Pancreas (tissue), 10 donors: Measurements from ENCODE around the gene C6orf47. TPM values are rescaled to one million over a fixed set of nuclear protein-coding genes. Genes with fewer than 3 reads are reported as not detected.

Experiments used
- ATAC-seq, 4 donors: fragments of 200-7000 bp; cut with Tn5 transposase; one replicate each; pipeline versions ENCODE4 v1.8.0 to v1.9.1; 2020; ENCODE audit warnings: mild to moderate bottlenecking in 4 of 4, moderate library complexity in 4 of 4
- DNase-seq, 6 donors: peaks; one replicate each; pipeline ENCODE4 v3.0.0-alpha.2; 2020
- FAIRE-seq: peaks from 2 replicates; lab custom pipeline; 2012; peaks lifted over from hg19 to GRCh38; lab: Jason Lieb, UNC
- H3K27ac ChIP-seq, 4 donors: fragments of 200-600 bp; sonication (generic); 1 replicate in 3 of 4; 2 replicates in 1 of 4; pipeline versions ENCODE4 v1.5.0 to v1.8.0; 2020
- H3K27me3 ChIP-seq, 4 donors: fragments of 200-600 bp; one replicate each; pipeline ENCODE4 v1.8.0; 2021
- H3K36me3 ChIP-seq, 3 donors: fragments of 200-600 bp; sonication (generic) in 1 of 3; one replicate each; pipeline versions ENCODE4 v1.5.0 to v1.8.0; 2020 to 2021
- H3K4me1 ChIP-seq, 3 donors: fragments of 200-600 bp; one replicate each; pipeline ENCODE4 v1.8.0; 2021
- H3K4me3 ChIP-seq, 4 donors: fragments of 200-600 bp; sonication (generic) in 2 of 4; one replicate each; pipeline versions ENCODE4 v1.5.0 to v1.8.0; 2020 to 2021
- H3K9me3 ChIP-seq, 4 donors: fragments of 200-600 bp; one replicate each; pipeline ENCODE4 v1.8.0; 2021
- CTCF ChIP-seq, 4 donors: fragments of 200-600 bp; sonication (generic) in 3 of 4; IDR thresholded peaks; one replicate each; pipeline versions ENCODE4 v1.5.0 to v1.8.0; 2021; ENCODE audit warnings: antibody characterized with exemption in 4 of 4
- WGBS, 2 donors: extraction: QIAGEN DNeasy Blood & Tissue Kit; methylation state at CpG; one replicate each; pipeline ENCODE4 v1.1.7; 2013; 5-methylcytosine and 5-hydroxymethylcytosine counted together
- intact Hi-C, 3 donors: fragments of 100-400 bp; cut with DNase I; formaldehyde crosslinking; loops; one replicate each; pipeline versions ENCODE4 v1.11.1 to v1.14.2; 2022
- polyA plus RNA-seq, 2 donors: library from polyadenylated mRNA; stranded (reverse); fragments of 200-250 nt; gene quantifications; one replicate each; pipeline ENCODE4 v1.2.3, GENCODE V29; 2013
- total RNA-seq, 6 donors: library from RNA; stranded (reverse); fragmentation: NEBNext Ultra II Directional in 4 of 6; extraction: Animal tissue kit (Norgen Biotek cat#: 25700) in 4 of 6; gene quantifications; one replicate each; pipeline versions ENCODE4 v1.2.1 to v1.2.4, GENCODE V29; 2021 to 2023
- donor health status: healthy with polysubstance abuse.
- donor health status: DM: no; HTN: no; CAD: no; lungs with moderate emphysema.
- donor health status: DM: no; HTN: no; CAD: no.
- donor health status: control.
- donor health status: control.
- donor health status: Bipolar disorder and iron deficiency.
- donor health status: DM: yes; HTN: yes; CAD: no.
- donor health status: DM: no; HTN: no; CAD: no.
- donor health status: DM: no; HTN: no; CAD: no.
- donor health status: DM: yes; HTN: yes; CAD: no.

The C6orf47 gene
- total and polyA plus RNA-seq, 8 donors, result 6.9 to 12.0 (median 9.5) TPM

DNA sequence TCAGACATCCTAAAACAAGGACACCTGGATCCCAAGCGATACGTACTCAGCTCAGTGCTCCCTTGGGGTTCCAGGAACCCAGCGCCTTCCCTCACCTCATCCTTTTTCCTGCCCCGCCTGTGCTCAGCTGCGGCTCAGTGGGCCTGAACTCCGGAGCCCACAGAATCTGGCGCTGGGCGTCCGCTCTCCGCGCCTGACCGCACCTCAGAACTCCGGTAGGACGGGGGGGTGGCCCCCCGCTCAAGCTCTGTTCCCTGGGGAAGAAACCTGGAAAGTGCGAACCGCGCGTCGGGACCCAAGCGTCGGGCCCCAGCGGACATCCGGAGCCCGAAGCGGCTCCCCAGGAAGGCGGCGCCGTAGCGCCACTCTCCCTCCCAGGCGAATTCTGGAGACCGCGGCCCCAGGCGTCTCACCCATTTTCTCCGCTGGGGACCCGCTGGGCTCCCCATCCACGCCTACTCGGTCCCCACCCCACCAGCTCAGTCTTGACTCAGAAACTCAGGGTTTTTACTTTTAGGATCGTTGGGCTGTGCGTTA, 20.6 kb upstream of the C6orf47 start:
- DNase-seq (peak in 4 of 6 donors; percentile 27 to 82 (median 48)), FAIRE-seq (no peak)
- WGBS, 2 donors, result 1% methylated on average over 40 of the region's 40 CpGs

GRCh38 chr6:31680226-31681134, 19.9 kb upstream of the C6orf47 start, which contains the start of gene LY6G5C:
Gene LY6G5C, minus strand, starts transcription at chr6:31681067. Its CDS starts 694 bp downstream, at chr6:31680373.
- peaks cover 3 to 8% (median 5%) of the 10 kb centered on the region in 3 donors for H3K4me1 ChIP-seq
- H3K4me3 ChIP-seq, result peak within 1 kb of the TSS; percentile 19 to 60 (median 42)
- FAIRE-seq, result no peak
- TF ChIP-seq CTCF (IDR thresholded peaks at IDR 0.05), result peak; percentile 10 to 64 (median 50)
- no peaks in the 10 kb centered on the region for H3K9me3 ChIP-seq
- H3K36me3 ChIP-seq, result no peaks in the 10 kb centered on the region
- peak; percentile 76 to 92 (median 80) for DNase-seq
- H3K27ac ChIP-seq, result peak within 1 kb of the TSS; percentile 38 to 71 (median 53)
- ATAC-seq, result peak; percentile 81 to 93 (median 90)
- 12 to 13% methylated on average over 17 of the region's 17 CpGs for WGBS, 2 donors
- H3K27me3 ChIP-seq, result no peaks in the 10 kb centered on the region
- intact Hi-C loops, result loop anchor here in 1 of 3 donors (5.0 kb wide), 1 partner anchor 87 kb away; no protein-coding TSS in a partner anchor

More for the DNA sequence above, 20.6 kb upstream of the C6orf47 start:
- Histone ChIP-seq H3K27ac (peak overlapping the region; percentile 38 to 71 (median 53)), H3K4me1 (peaks cover 3 to 8% (median 5%) of the 10 kb centered on the region in 3 donors), H3K36me3 (no peaks in the 10 kb centered on the region), H3K4me3 (peak overlapping the region; percentile 19 to 60 (median 42)), H3K9me3 (no peaks in the 10 kb centered on the region), H3K27me3 (no peaks in the 10 kb centered on the region)
- TF ChIP-seq CTCF (IDR thresholded peaks at IDR 0.05), result no peak
- intact Hi-C loops, result loop anchor here in 1 of 3 donors (5.0 kb wide), 1 partner anchor 86 kb away; no protein-coding TSS in a partner anchor
- ATAC-seq, result peak; percentile 53 to 76 (median 73)

DNA sequence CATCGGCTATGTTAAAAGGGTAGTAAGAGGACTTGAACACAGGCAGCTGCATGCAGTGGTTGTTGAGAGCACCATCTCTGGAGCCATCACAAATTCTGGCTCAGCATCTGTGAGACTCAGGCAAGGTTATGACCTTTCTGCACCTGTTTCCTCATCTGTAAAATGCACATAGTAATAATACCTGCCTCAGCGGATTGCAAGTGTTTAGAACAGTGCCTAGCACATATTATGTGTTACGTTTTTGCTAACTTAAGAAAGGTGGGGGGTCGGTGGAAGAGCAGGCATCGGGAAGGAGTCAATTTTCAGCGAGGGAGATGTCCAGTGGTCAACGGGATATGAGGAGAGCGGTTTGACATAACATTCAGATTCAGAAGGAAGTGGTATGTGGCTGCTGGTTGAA, 17.4 kb upstream of the C6orf47 start:
- Histone ChIP-seq H3K36me3 (no peaks in the 10 kb centered on the region), H3K4me1 (peaks cover 3 to 8% (median 5%) of the 10 kb centered on the region in 3 donors), H3K27ac (no peak overlapping the region), H3K9me3 (no peaks in the 10 kb centered on the region), H3K27me3 (no peaks in the 10 kb centered on the region), H3K4me3 (no peak overlapping the region)
- DNase-seq, result no peak
- WGBS, 2 donors, result 64 to 72% methylated on average over 8 of the region's 8 CpGs
- no peak for FAIRE-seq
- TF ChIP-seq CTCF (IDR thresholded peaks at IDR 0.05), result no peak
- intact Hi-C loops, result no loop called here
- ATAC-seq, result no peak

DNA sequence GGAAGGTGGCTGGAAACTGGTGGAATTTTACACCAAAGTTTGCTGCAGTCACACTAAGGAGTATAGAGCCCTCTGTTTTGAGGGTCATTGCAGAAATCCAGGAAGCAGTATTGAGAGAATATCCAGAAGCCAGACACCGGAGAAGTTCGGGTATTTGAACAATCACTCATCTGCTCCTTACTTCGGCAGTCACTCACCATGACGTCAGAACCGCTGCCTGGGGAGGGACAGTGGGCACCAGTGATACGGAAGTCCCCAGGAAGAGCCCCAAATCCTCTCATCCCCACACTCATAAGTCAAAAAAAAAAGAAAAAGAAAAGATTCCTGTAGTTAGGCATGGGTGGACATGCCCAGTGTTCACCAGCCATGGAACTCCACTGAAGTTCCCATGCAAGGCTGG, 16.3 kb upstream of the C6orf47 start:
- DNase-seq (no peak), ATAC-seq (no peak), FAIRE-seq (no peak)
- Histone ChIP-seq H3K4me1 (peaks cover 3 to 8% (median 5%) of the 10 kb centered on the region in 3 donors), H3K27ac (no peak overlapping the region), H3K27me3 (no peaks in the 10 kb centered on the region), H3K9me3 (no peaks in the 10 kb centered on the region), H3K36me3 (peaks cover 0 to 5% (median 3%) of the 10 kb centered on the region in 3 donors), H3K4me3 (no peak overlapping the region)
- intact Hi-C loops, result no loop called here
- WGBS, 2 donors, result 69 to 74% methylated on average over 6 of the region's 6 CpGs
- no peak for TF ChIP-seq CTCF (IDR thresholded peaks at IDR 0.05)
